GM21723 (cell line): Measurements from ENCODE around the gene FNDC3B.

ENCODE experiments used
- ATAC-seq: cut with Tn5 transposase; IDR thresholded peaks from one replicate; pipeline ENCODE4 v1.9.1; 2021; ENCODE audit warnings: mild to moderate bottlenecking, moderate library complexity; ENCODE audit not compliant: unreplicated experiment

The FNDC3B gene

GRCh38 chr3:172410702-172411477 lies 371.5 kb downstream of the FNDC3B start:
- ATAC-seq, result no peak

- ATAC-seq, result no peak
Measured at GRCh38 chr3:172411478-172411947, 372.1 kb downstream of the FNDC3B start.

- no peak for ATAC-seq
Measured at GRCh38 chr3:172415323-172415722, 375.9 kb downstream of the FNDC3B start.

- ATAC-seq, result no peak
Measured at GRCh38 chr3:172437713-172438112, 398.3 kb downstream of the FNDC3B start.

GRCh38 chr3:172438186-172438585 lies 398.8 kb downstream of the FNDC3B start:
- ATAC-seq, result no peak

- no peak for ATAC-seq
Measured at GRCh38 chr3:172441581-172441980, 402.2 kb downstream of the FNDC3B start.

- no peak for ATAC-seq
Measured at GRCh38 chr3:172442606-172443005, 403.2 kb downstream of the FNDC3B start.

GRCh38 chr3:172444821-172445220 lies 405.4 kb downstream of the FNDC3B start:
- no peak for ATAC-seq

- ATAC-seq, result no peak
Measured at GRCh38 chr3:172446198-172446597, 406.8 kb downstream of the FNDC3B start.

- ATAC-seq, result no peak
Measured at GRCh38 chr3:172447611-172448579, 408.5 kb downstream of the FNDC3B start, which contains the start of gene GHSR. Gene GHSR, minus strand, starts transcription at chr3:172448456. Its CDS starts 43 bp downstream, at chr3:172448413.

- ATAC-seq, result no peak
Measured at GRCh38 chr3:172448661-172449465, 409.5 kb downstream of the FNDC3B start.

GRCh38 chr3:172449466-172450149 lies 410.2 kb downstream of the FNDC3B start:
- no peak for ATAC-seq
